Measurements from ENCODE around the gene RRAD.

The RRAD gene

GRCh38 chr16:66895689-66895979 lies 29.7 kb downstream of the RRAD start:
- Histone ChIP-seq H3K4me1 (ENCODE audit: control insufficient read depth, insufficient read depth, low read length, poor library complexity, severe bottlenecking) (no peaks in the 10 kb centered on the region), H3K27me3 (replicated peaks; ENCODE audit: control insufficient read depth, insufficient read depth, low read length, poor library complexity, severe bottlenecking) (no peaks in the 10 kb centered on the region), H3K36me3 (ENCODE audit: control insufficient read depth, insufficient read depth, low read length) (no peaks in the 10 kb centered on the region), H3K4me3 (ENCODE audit: insufficient read depth, low read depth, low read length, poor library complexity, severe bottlenecking) (no peak overlapping the region), H3K9me3 (ENCODE audit: control insufficient read depth, low read length) (no peaks in the 10 kb centered on the region), H3K27ac (ENCODE audit: insufficient read depth, low read length, poor library complexity, severe bottlenecking) (no peak overlapping the region)
- no peak for DNase-seq

GRCh38 chr16:66894948-66895688 lies 30.2 kb downstream of the RRAD start:
- Histone ChIP-seq H3K27me3 (replicated peaks; ENCODE audit: control insufficient read depth, insufficient read depth, low read length, poor library complexity, severe bottlenecking) (no peaks in the 10 kb centered on the region), H3K36me3 (ENCODE audit: control insufficient read depth, insufficient read depth, low read length) (no peaks in the 10 kb centered on the region), H3K4me1 (ENCODE audit: control insufficient read depth, insufficient read depth, low read length, poor library complexity, severe bottlenecking) (no peaks in the 10 kb centered on the region), H3K27ac (ENCODE audit: insufficient read depth, low read length, poor library complexity, severe bottlenecking) (no peak overlapping the region), H3K4me3 (ENCODE audit: insufficient read depth, low read depth, low read length, poor library complexity, severe bottlenecking) (no peak overlapping the region), H3K9me3 (ENCODE audit: control insufficient read depth, low read length) (no peaks in the 10 kb centered on the region)
- DNase-seq: peak in 2 of 3 donors; percentile 20 to 39

GRCh38 chr16:66894055-66894454 lies 31.3 kb downstream of the RRAD start:
- no peak for DNase-seq
- Histone ChIP-seq H3K4me1 (ENCODE audit: control insufficient read depth, insufficient read depth, low read length, poor library complexity, severe bottlenecking) (no peaks in the 10 kb centered on the region), H3K27ac (ENCODE audit: insufficient read depth, low read length, poor library complexity, severe bottlenecking) (no peak overlapping the region), H3K27me3 (replicated peaks; ENCODE audit: control insufficient read depth, insufficient read depth, low read length, poor library complexity, severe bottlenecking) (no peaks in the 10 kb centered on the region), H3K36me3 (ENCODE audit: control insufficient read depth, insufficient read depth, low read length) (peaks cover 2% of the 10 kb centered on the region), H3K9me3 (ENCODE audit: control insufficient read depth, low read length) (no peaks in the 10 kb centered on the region), H3K4me3 (ENCODE audit: insufficient read depth, low read depth, low read length, poor library complexity, severe bottlenecking) (no peak overlapping the region)

- DNase-seq: no peak
- no peaks in the 10 kb centered on the region for H3K27me3 ChIP-seq (replicated peaks; ENCODE audit: control insufficient read depth, insufficient read depth, low read length, poor library complexity, severe bottlenecking)
- H3K9me3 ChIP-seq (ENCODE audit: control insufficient read depth, low read length): no peaks in the 10 kb centered on the region
- no peak overlapping the region for H3K4me3 ChIP-seq (ENCODE audit: insufficient read depth, low read depth, low read length, poor library complexity, severe bottlenecking)
- no peaks in the 10 kb centered on the region for H3K4me1 ChIP-seq (ENCODE audit: control insufficient read depth, insufficient read depth, low read length, poor library complexity, severe bottlenecking)
- H3K27ac ChIP-seq (ENCODE audit: insufficient read depth, low read length, poor library complexity, severe bottlenecking): no peak overlapping the region
- H3K36me3 ChIP-seq (ENCODE audit: control insufficient read depth, insufficient read depth, low read length): peaks cover 2% of the 10 kb centered on the region
Measured at GRCh38 chr16:66891797-66892196, 33.5 kb downstream of the RRAD start.

GRCh38 chr16:66891360-66891759 lies 34.0 kb downstream of the RRAD start:
- DNase-seq: no peak
- Histone ChIP-seq H3K9me3 (ENCODE audit: control insufficient read depth, low read length) (no peaks in the 10 kb centered on the region), H3K36me3 (ENCODE audit: control insufficient read depth, insufficient read depth, low read length) (peaks cover 2% of the 10 kb centered on the region), H3K27ac (ENCODE audit: insufficient read depth, low read length, poor library complexity, severe bottlenecking) (no peak overlapping the region), H3K4me3 (ENCODE audit: insufficient read depth, low read depth, low read length, poor library complexity, severe bottlenecking) (no peak overlapping the region), H3K4me1 (ENCODE audit: control insufficient read depth, insufficient read depth, low read length, poor library complexity, severe bottlenecking) (no peaks in the 10 kb centered on the region), H3K27me3 (replicated peaks; ENCODE audit: control insufficient read depth, insufficient read depth, low read length, poor library complexity, severe bottlenecking) (no peaks in the 10 kb centered on the region)

- no peak for DNase-seq
- Histone ChIP-seq H3K27me3 (replicated peaks; ENCODE audit: control insufficient read depth, insufficient read depth, low read length, poor library complexity, severe bottlenecking) (no peaks in the 10 kb centered on the region), H3K4me1 (ENCODE audit: control insufficient read depth, insufficient read depth, low read length, poor library complexity, severe bottlenecking) (no peaks in the 10 kb centered on the region), H3K4me3 (ENCODE audit: insufficient read depth, low read depth, low read length, poor library complexity, severe bottlenecking) (no peak overlapping the region), H3K9me3 (ENCODE audit: control insufficient read depth, low read length) (no peaks in the 10 kb centered on the region), H3K36me3 (ENCODE audit: control insufficient read depth, insufficient read depth, low read length) (peaks cover 5% of the 10 kb centered on the region), H3K27ac (ENCODE audit: insufficient read depth, low read length, poor library complexity, severe bottlenecking) (no peak overlapping the region)
Measured at GRCh38 chr16:66890799-66891198, 34.5 kb downstream of the RRAD start.

- peaks cover 17% of the 10 kb centered on the region for H3K36me3 ChIP-seq (ENCODE audit: control insufficient read depth, insufficient read depth, low read length)
Measured at GRCh38 chr16:66889622-66890021, 35.7 kb downstream of the RRAD start.

GRCh38 chr16:66888647-66889615 lies 36.4 kb downstream of the RRAD start:
- Histone ChIP-seq H3K36me3 (ENCODE audit: control insufficient read depth, insufficient read depth, low read length) (peaks cover 21% of the 10 kb centered on the region), H3K27me3 (replicated peaks; ENCODE audit: control insufficient read depth, insufficient read depth, low read length, poor library complexity, severe bottlenecking) (no peaks in the 10 kb centered on the region), H3K27ac (ENCODE audit: insufficient read depth, low read length, poor library complexity, severe bottlenecking) (no peak overlapping the region), H3K4me1 (ENCODE audit: control insufficient read depth, insufficient read depth, low read length, poor library complexity, severe bottlenecking) (no peaks in the 10 kb centered on the region), H3K4me3 (ENCODE audit: insufficient read depth, low read depth, low read length, poor library complexity, severe bottlenecking) (no peak overlapping the region), H3K9me3 (ENCODE audit: control insufficient read depth, low read length) (no peaks in the 10 kb centered on the region)
- DNase-seq: no peak

More at GRCh38 chr16:66889622-66890021, 35.7 kb downstream of the RRAD start:
- no peak overlapping the region for H3K27ac ChIP-seq (ENCODE audit: insufficient read depth, low read length, poor library complexity, severe bottlenecking)
- no peak for DNase-seq
- H3K27me3 ChIP-seq (replicated peaks; ENCODE audit: control insufficient read depth, insufficient read depth, low read length, poor library complexity, severe bottlenecking): no peaks in the 10 kb centered on the region
- H3K4me3 ChIP-seq (ENCODE audit: insufficient read depth, low read depth, low read length, poor library complexity, severe bottlenecking): no peak overlapping the region
- H3K9me3 ChIP-seq (ENCODE audit: control insufficient read depth, low read length): no peaks in the 10 kb centered on the region
- H3K4me1 ChIP-seq (ENCODE audit: control insufficient read depth, insufficient read depth, low read length, poor library complexity, severe bottlenecking): no peaks in the 10 kb centered on the region

GRCh38 chr16:66886914-66887313 lies 38.4 kb downstream of the RRAD start:
- H3K27me3 ChIP-seq (replicated peaks; ENCODE audit: control insufficient read depth, insufficient read depth, low read length, poor library complexity, severe bottlenecking): no peaks in the 10 kb centered on the region
- no peak for DNase-seq
- no peak overlapping the region for H3K4me3 ChIP-seq (ENCODE audit: insufficient read depth, low read depth, low read length, poor library complexity, severe bottlenecking)
- H3K36me3 ChIP-seq (ENCODE audit: control insufficient read depth, insufficient read depth, low read length): peaks cover 21% of the 10 kb centered on the region
- no peaks in the 10 kb centered on the region for H3K4me1 ChIP-seq (ENCODE audit: control insufficient read depth, insufficient read depth, low read length, poor library complexity, severe bottlenecking)
- no peaks in the 10 kb centered on the region for H3K9me3 ChIP-seq (ENCODE audit: control insufficient read depth, low read length)
- no peak overlapping the region for H3K27ac ChIP-seq (ENCODE audit: insufficient read depth, low read length, poor library complexity, severe bottlenecking)

- DNase-seq: no peak
- Histone ChIP-seq H3K36me3 (ENCODE audit: control insufficient read depth, insufficient read depth, low read length) (peaks cover 21% of the 10 kb centered on the region), H3K9me3 (ENCODE audit: control insufficient read depth, low read length) (no peaks in the 10 kb centered on the region)
Measured at GRCh38 chr16:66886321-66886720, 39.0 kb downstream of the RRAD start.

More at GRCh38 chr16:66886321-66886720, 39.0 kb downstream of the RRAD start:
- no peaks in the 10 kb centered on the region for H3K27me3 ChIP-seq (replicated peaks; ENCODE audit: control insufficient read depth, insufficient read depth, low read length, poor library complexity, severe bottlenecking)
- H3K4me1 ChIP-seq (ENCODE audit: control insufficient read depth, insufficient read depth, low read length, poor library complexity, severe bottlenecking): no peaks in the 10 kb centered on the region
- no peak overlapping the region for H3K4me3 ChIP-seq (ENCODE audit: insufficient read depth, low read depth, low read length, poor library complexity, severe bottlenecking)
- no peak overlapping the region for H3K27ac ChIP-seq (ENCODE audit: insufficient read depth, low read length, poor library complexity, severe bottlenecking)

All from effector memory CD4-positive, alpha-beta T cell (primary cell).